Endothelial cell of umbilical vein (primary cell): ENCODE measurements around the gene WDR47. TPM values are rescaled to one million over a fixed set of nuclear protein-coding genes. Genes with fewer than 3 reads are reported as not detected.
A peak's percentile ranks its signal among the peaks of the same experiment; 100 is the strongest.

ENCODE experiments used
- BruUV-seq: library from RNA; stranded (reverse); fragments of 400-500 nt; replicated peaks from 2 replicates; lab custom pipeline; 2021; lab: Mats Ljungman, UMichigan
- CTCF ChIA-PET: fragments of 300-600, 350-600 bp; sonication (Branson Sonifier 250); formaldehyde crosslinking; loops from one replicate; lab custom pipeline; 2021; ENCODE audit warnings: antibody characterized with exemption, inconsistent platforms; lab: Charles Lee
- POLR2A ChIA-PET: fragments of 300-600, 350-600 bp; sonication (Branson Sonifier 250); formaldehyde crosslinking; loops from one replicate; lab custom pipeline; 2021; ENCODE audit warnings: antibody characterized with exemption, inconsistent platforms; lab: Charles Lee
- DNase-seq: peaks from one replicate; pipeline ENCODE4 v3.0.0-alpha.2; 2011; ENCODE audit warnings: low read depth, low spot score
- FAIRE-seq: peaks from 2 replicates; lab custom pipeline; 2011; peaks lifted over from hg19 to GRCh38; lab: Jason Lieb, UNC
- H2AFZ ChIP-seq: 2 replicates; pipeline ENCODE4 v1.6.0; 2012; ENCODE audit warnings: low read depth, low read length, control low read depth, inconsistent platforms
- H3K27ac ChIP-seq: 2 replicates; pipeline ENCODE4 v1.5.1; 2011; ENCODE audit warnings: low read depth, mild to moderate bottlenecking, control low read depth, low read length, moderate library complexity; ENCODE audit not compliant: insufficient read depth
- H3K27me3 ChIP-seq, 2 experiments: 2 replicates each; pipeline versions ENCODE4 v1.6.0 to v1.6.1; 2011; ENCODE audit warnings: low read length in 2 of 2, mixed read lengths in 1 of 2; ENCODE audit not compliant: control insufficient read depth in 2 of 2, insufficient read depth in 2 of 2
- H3K36me3 ChIP-seq, 2 experiments: 2 replicates in 1 of 2; 3 replicates in 1 of 2; pipeline ENCODE4 v1.5.1; 2011; ENCODE audit warnings: low read length in 2 of 2, mild to moderate bottlenecking in 1 of 2, moderate library complexity in 1 of 2; ENCODE audit not compliant: control insufficient read depth in 2 of 2, insufficient read depth in 2 of 2; ENCODE audit errors: extremely low read depth in 1 of 2
- H3K4me1 ChIP-seq: 3 replicates; pipeline ENCODE4 v1.5.1; 2011; ENCODE audit warnings: mild to moderate bottlenecking, low read length; ENCODE audit not compliant: control insufficient read depth, insufficient read depth; ENCODE audit errors: extremely low read depth
- H3K4me2 ChIP-seq: 2 replicates; pipeline ENCODE4 v1.6.1; 2011; ENCODE audit warnings: low read length, control low read depth, mixed read lengths; ENCODE audit not compliant: insufficient read depth
- H3K4me3 ChIP-seq, 3 experiments: fragments of 200-600 bp in 1 of 3; sonication (generic), shearing (Covaris generic) in 1 of 3; replicated peaks in 1 of 3; 2 replicates each; pipeline ENCODE4 v1.5.1; 2011 to 2016; ENCODE audit warnings: control low read depth in 3 of 3, low read length in 3 of 3, mild to moderate bottlenecking in 2 of 3, inconsistent platforms in 1 of 3, low read depth in 1 of 3, moderate library complexity in 1 of 3; ENCODE audit not compliant: insufficient read depth in 1 of 3
- H3K79me2 ChIP-seq: 2 replicates; pipeline ENCODE4 v1.6.0; 2012; ENCODE audit warnings: low read length, inconsistent platforms; ENCODE audit not compliant: control insufficient read depth, insufficient read depth
- H3K9ac ChIP-seq: replicated peaks from 2 replicates; pipeline ENCODE3; 2011; ENCODE audit warnings: low read length, control low read depth; ENCODE audit not compliant: insufficient read depth; ENCODE audit errors: extremely low read depth
- H3K9me1 ChIP-seq: replicated peaks from 3 replicates; pipeline ENCODE4 v1.6.0; 2011; ENCODE audit warnings: mild to moderate bottlenecking, low read length; ENCODE audit not compliant: control insufficient read depth, insufficient read depth; ENCODE audit errors: extremely low read depth
- H3K9me3 ChIP-seq: replicated peaks from 2 replicates; pipeline ENCODE4 v1.5.1; 2012; ENCODE audit warnings: low read length, inconsistent platforms; ENCODE audit not compliant: control insufficient read depth, insufficient read depth
- H4K20me1 ChIP-seq: replicated peaks from 2 replicates; pipeline ENCODE3; 2011; ENCODE audit warnings: mild to moderate bottlenecking, low read length; ENCODE audit not compliant: control insufficient read depth, insufficient read depth; ENCODE audit errors: extremely low read depth
- CTCF ChIP-seq, 2 donors: IDR thresholded peaks; 1 replicate in 1 of 2; 2 replicates in 1 of 2; pipeline ENCODE4 v1.5.1; 2011; ENCODE audit warnings: low read length in 2 of 2, mild to moderate bottlenecking in 2 of 2, moderate library complexity in 2 of 2, control low read depth in 1 of 2, inconsistent platforms in 1 of 2, low read depth in 1 of 2; ENCODE audit not compliant: insufficient read depth in 1 of 2; ENCODE audit errors: extremely low read depth in 1 of 2
- EZH2 ChIP-seq: IDR thresholded peaks from 2 replicates; pipeline ENCODE4 v1.6.1; 2012; ENCODE audit warnings: borderline replicate concordance, low read depth, mild to moderate bottlenecking, moderate library complexity, low read length, inconsistent platforms; ENCODE audit not compliant: severe bottlenecking
- FOS ChIP-seq: IDR thresholded peaks from 2 replicates; pipeline ENCODE4 v1.6.1; 2011; ENCODE audit warnings: mild to moderate bottlenecking, low read length, moderate library complexity, borderline replicate concordance; ENCODE audit not compliant: insufficient read depth
- GATA2 ChIP-seq: IDR thresholded peaks from 2 replicates; pipeline ENCODE4 v1.7.0; 2011; ENCODE audit warnings: low read depth, mild to moderate bottlenecking, moderate library complexity, mixed read lengths, low read length; ENCODE audit not compliant: insufficient read length, insufficient read depth
- JUN ChIP-seq: IDR thresholded peaks from 2 replicates; pipeline ENCODE4 v1.6.1; 2011; ENCODE audit warnings: borderline replicate concordance, low read depth; ENCODE audit not compliant: insufficient read length, insufficient read depth
- MYC ChIP-seq: IDR thresholded peaks from one replicate; pipeline ENCODE4 v1.6.1; 2011; ENCODE audit warnings: mild to moderate bottlenecking, low read depth, low read length
- POLR2A ChIP-seq: IDR thresholded peaks from 2 replicates; pipeline ENCODE4 v1.6.1; 2012; ENCODE audit warnings: low read depth, mild to moderate bottlenecking, control low read depth, low read length
- POLR2AphosphoS5 ChIP-seq: IDR thresholded peaks from 2 replicates; pipeline ENCODE4 v1.6.1; 2012; ENCODE audit warnings: low read depth, mild to moderate bottlenecking, control low read depth, low read length, moderate library complexity; ENCODE audit not compliant: insufficient read depth
- dilution Hi-C: fragments of 300-500 bp; cut with MboI; formaldehyde crosslinking; loops from one replicate; pipeline ENCODE4 v1.15.0; 2019; ENCODE audit warnings: low sequenced_read_pairs; ENCODE audit not compliant: extremely low pct_ligation_motif_present
- intact Hi-C: fragments of 100-400 bp; cut with micrococcal nuclease; formaldehyde crosslinking; loops from one replicate; pipeline ENCODE4 v1.10.0; 2022
- polyA plus RNA-seq, 4 experiments: library from polyadenylated mRNA; depleted of rRNA in 3 of 4; stranded (reverse) in 3 of 4; unstranded in 1 of 4; fragments of >200 nt; gene quantifications; 2 replicates each; pipeline versions ENCODE4 v1.2.1 to v1.2.3, GENCODE V29; 2011 to 2012; ENCODE audit warnings: missing spikeins in 1 of 4
- total RNA-seq: library from RNA; stranded (reverse); gene quantifications from 2 replicates; pipeline ENCODE4 v1.2.3, GENCODE V29; 2021
- TF ChIP-seq, protein P1 (sequence below): IDR thresholded peaks from 2 replicates; pipeline ENCODE4 v1.6.1; 2011; ENCODE audit not compliant: insufficient read depth, insufficient read length

WDR47 gene
- total and polyA plus RNA-seq, 2 donors (not counting 3 experiments of a cell fraction or from before 2014, with no cell fraction given), result 9.1 to 19.0 TPM

- H4K20me1 ChIP-seq, result no peaks in the 10 kb centered on the region
- H3K4me2 ChIP-seq, result peak overlapping the region; percentile 47
- H3K9me3 ChIP-seq, result no peaks in the 10 kb centered on the region
- H3K27me3 ChIP-seq, result no peaks in the 10 kb centered on the region
- BruUV-seq, result no TSS peak
- no peak overlapping the region for H3K4me3 ChIP-seq
- CTCF ChIA-PET, result interaction anchor here (1.1 to 1.3 kb wide), 4 partner anchors 8 to 53 kb away, joined by 3 to 7 read pairs (median 4); a partner anchor contains a TSS
- H3K79me2 ChIP-seq, result peaks cover 2% of the 10 kb centered on the region
- no peaks in the 10 kb centered on the region for H3K9me1 ChIP-seq
- FAIRE-seq (peak; percentile 47), DNase-seq (no peak)
- intact Hi-C loops, result loop anchor here (1.0 kb wide), 1 partner anchor 9 kb away; no protein-coding TSS in a partner anchor
- POLR2A ChIA-PET, result interaction anchor here (1.0 to 1.3 kb wide), 2 partner anchors 39 to 420 kb away, joined by 3 read pairs; partner anchors contain the start of genes HENMT1 and WDR47
- dilution Hi-C loops, result no loop called here
- H3K4me1 ChIP-seq, result peaks cover 14% of the 10 kb centered on the region
- H3K27ac ChIP-seq, result peak overlapping the region; percentile 67
- no peaks in the 10 kb centered on the region for H3K36me3 ChIP-seq
- peak overlapping the region; percentile 88 for H2AFZ ChIP-seq
- TF ChIP-seq EZH2, result no peak
- TF ChIP-seq CTCF (IDR thresholded peaks at IDR 0.05; ENCODE audit: extremely low read depth in 1 of 2, insufficient read depth in 1 of 2, low read depth in 1 of 2, low read length in 2 of 2), result no peak
- TF ChIP-seq FOS, result no peak
- no peak for TF ChIP-seq GATA2
- TF ChIP-seq MYC, result no peak
- no peak for TF ChIP-seq POLR2AphosphoS5
- TF ChIP-seq, protein P1, sequence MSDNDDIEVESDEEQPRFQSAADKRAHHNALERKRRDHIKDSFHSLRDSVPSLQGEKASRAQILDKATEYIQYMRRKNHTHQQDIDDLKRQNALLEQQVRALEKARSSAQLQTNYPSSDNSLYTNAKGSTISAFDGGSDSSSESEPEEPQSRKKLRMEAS, result no peak
- TF ChIP-seq JUN, result no peak
- TF ChIP-seq POLR2A, result no peak
- H3K9ac ChIP-seq, result peak overlapping the region; percentile 62
These were observed 38.7 kb upstream of the WDR47 start for GRCh38 chr1:109080441-109081082.
